Measurements from ENCODE around the gene SLC11A2. TPM values are rescaled to one million over a fixed set of nuclear protein-coding genes. Genes with fewer than 3 reads are reported as not detected.

The SLC11A2 gene
- total and polyA plus RNA-seq, 2 of the 13 experiments (the other 11 are each of a cell fraction or from before 2014, with no cell fraction given), result 71.7 to 77.0 TPM

GRCh38 chr12:51047655-51048540 is 21.7 kb upstream of the SLC11A2 start, which contains the start of gene LETMD1 (continued):
- peak; percentile 98 for TF ChIP-seq ZFP91 (CRISPR knock-in tag; IDR thresholded peaks at IDR 0.05; ENCODE audit: borderline replicate concordance)
- TF ChIP-seq PHB2 (IDR thresholded peaks at IDR 0.05; ENCODE audit: partially characterized antibody), result no peak
- 0 out of 2 replicates have a peak, but pooled peaks have one; percentile 27 for TF ChIP-seq ZNF792 (CRISPR knock-in tag; IDR thresholded peaks at IDR 0.05)
- TF ChIP-seq ZNF740 (CRISPR knock-in tag; IDR thresholded peaks at IDR 0.05), result no peak
- TF ChIP-seq MIER3 (CRISPR knock-in tag; IDR thresholded peaks at IDR 0.05; ENCODE audit: borderline replicate concordance), result no peak; the same call in 1 of the 2 replicates
- TF ChIP-seq PITX1 (CRISPR knock-in tag; IDR thresholded peaks at IDR 0.05), result 0 out of 2 replicates have a peak, but pooled peaks have one; percentile 40
- TF ChIP-seq CREB1 (IDR thresholded peaks at IDR 0.05), result no peak
- TF ChIP-seq CREB1 (CRISPR knock-in tag; IDR thresholded peaks at IDR 0.05), result peak; percentile 83
- no peak for TF ChIP-seq FOXO1 (CRISPR knock-in tag; IDR thresholded peaks at IDR 0.05)
- no peak for TF ChIP-seq DMTF1 (CRISPR knock-in tag; IDR thresholded peaks at IDR 0.05)
- peak; percentile 45 for TF ChIP-seq AGO2 (optimal IDR thresholded peaks at IDR 0.05; ENCODE audit: low read depth, low read length)
- no peak for TF ChIP-seq POLR2AphosphoS2 (IDR thresholded peaks at IDR 0.05; ENCODE audit: low read depth, low read length)
- TF ChIP-seq SP4 (CRISPR knock-in tag; IDR thresholded peaks at IDR 0.05), result peak; percentile 38; the same call in 1 of the 2 replicates
- 0 out of 2 replicates have a peak, but pooled peaks have one; percentile 35 for TF ChIP-seq ZNF619 (CRISPR knock-in tag; IDR thresholded peaks at IDR 0.05)
- no peak for TF ChIP-seq ZNF251 (CRISPR knock-in tag; IDR thresholded peaks at IDR 0.05)
- TF ChIP-seq SMARCC2 (IDR thresholded peaks at IDR 0.05), result no peak
- no peak for TF ChIP-seq ZBTB49 (CRISPR knock-in tag; IDR thresholded peaks at IDR 0.05; ENCODE audit: borderline replicate concordance)
- TF ChIP-seq ZNF503 (CRISPR knock-in tag; IDR thresholded peaks at IDR 0.05), result 0 out of 2 replicates have a peak, but pooled peaks have one; percentile 53
- no peak for TF ChIP-seq U2AF2 (IDR thresholded peaks at IDR 0.05; ENCODE audit: low read depth, low read length)
- no peak for TF ChIP-seq JUNB (CRISPR knock-in tag; IDR thresholded peaks at IDR 0.05; ENCODE audit: borderline replicate concordance)
- TF ChIP-seq ZNF552 (CRISPR knock-in tag; IDR thresholded peaks at IDR 0.05; ENCODE audit: borderline replicate concordance), result no peak

Data from HepG2 (cell line).